Fibroblast of lung (primary cell): ENCODE data around the gene TMEM135. TPM values are rescaled to one million over a fixed set of nuclear protein-coding genes. Genes with fewer than 3 reads are reported as not detected.

Source experiments
- DNase-seq, 2 donors: peaks; one replicate each; pipeline versions ENCODE4 v3.0.0 to v3.0.0-alpha.2; 2010; ENCODE audit warnings: low read depth in 2 of 2
- H2AFZ ChIP-seq: 2 replicates; pipeline ENCODE4 v1.5.1; 2012; ENCODE audit warnings: low read length, control low read depth, inconsistent platforms
- H3K27ac ChIP-seq: 2 replicates; pipeline ENCODE4 v1.5.1; 2011; ENCODE audit warnings: low read length, control low read depth; ENCODE audit not compliant: insufficient read depth
- H3K27me3 ChIP-seq: 2 replicates; pipeline ENCODE4 v1.5.1; 2011; ENCODE audit warnings: mild to moderate bottlenecking, low read length; ENCODE audit not compliant: control insufficient read depth, insufficient read depth
- H3K36me3 ChIP-seq: 2 replicates; pipeline ENCODE4 v1.5.1; 2011; ENCODE audit warnings: low read length; ENCODE audit not compliant: control insufficient read depth, insufficient read depth
- H3K4me1 ChIP-seq: 2 replicates; pipeline ENCODE4 v1.5.1; 2011; ENCODE audit warnings: low read length; ENCODE audit not compliant: control insufficient read depth, insufficient read depth; ENCODE audit errors: extremely low read depth
- H3K4me2 ChIP-seq: 2 replicates; pipeline ENCODE4 v1.5.1; 2011; ENCODE audit warnings: low read length, control low read depth; ENCODE audit not compliant: insufficient read depth; ENCODE audit errors: extremely low read depth
- H3K4me3 ChIP-seq, 4 experiments: fragments of 200-600 bp in 1 of 4; sonication (generic) in 1 of 4; replicated peaks in 1 of 4; 2 replicates each; pipeline ENCODE4 v1.5.1; 2011 to 2016; ENCODE audit warnings: low read length in 4 of 4, low read depth in 3 of 4, mild to moderate bottlenecking in 3 of 4, control low read depth in 2 of 4, inconsistent platforms in 1 of 4, mixed read lengths in 1 of 4; ENCODE audit not compliant: insufficient read depth in 1 of 4; ENCODE audit errors: control extremely low read depth in 1 of 4
- H3K79me2 ChIP-seq: 2 replicates; pipeline ENCODE4 v1.5.1; 2012; ENCODE audit warnings: mild to moderate bottlenecking, low read length, inconsistent platforms; ENCODE audit not compliant: control insufficient read depth, insufficient read depth
- H3K9ac ChIP-seq: 2 replicates; pipeline ENCODE4 v1.5.1; 2011; ENCODE audit warnings: mild to moderate bottlenecking, low read length, control low read depth; ENCODE audit not compliant: insufficient read depth
- H3K9me3 ChIP-seq: 2 replicates; pipeline ENCODE4 v1.5.1; 2012; ENCODE audit warnings: low read depth, low read length; ENCODE audit not compliant: control insufficient read depth, insufficient read depth
- H4K20me1 ChIP-seq: 2 replicates; pipeline ENCODE4 v1.5.1; 2011; ENCODE audit warnings: low read length; ENCODE audit not compliant: control insufficient read depth, insufficient read depth; ENCODE audit errors: extremely low read depth
- CTCF ChIP-seq, 2 donors: IDR thresholded peaks in 1 of 2; conservative IDR thresholded peaks in 1 of 2; 1 replicate in 1 of 2; 2 replicates in 1 of 2; pipeline ENCODE4 v1.5.1; 2011 to 2012; ENCODE audit warnings: low read length in 2 of 2, control low read depth in 1 of 2, inconsistent platforms in 1 of 2, low read depth in 1 of 2, mild to moderate bottlenecking in 1 of 2
- EZH2 ChIP-seq: IDR thresholded peaks from 2 replicates; pipeline ENCODE4 v1.5.1; 2012; ENCODE audit warnings: low read length, control low read depth, mild to moderate bottlenecking; ENCODE audit errors: missing control alignments
- polyA plus RNA-seq, 2 donors: library from polyadenylated mRNA; depleted of rRNA in 1 of 2; stranded (reverse) in 1 of 2; unstranded in 1 of 2; fragments of >200 nt; gene quantifications; 2 replicates each; pipeline ENCODE4 v1.2.1, GENCODE V29; 2011 to 2012; ENCODE audit warnings: missing spikeins in 1 of 2
- total RNA-seq: library from RNA; depleted of rRNA; stranded (reverse); fragments of >200 nt; gene quantifications from 2 replicates; pipeline ENCODE4 v1.2.1, GENCODE V29; 2014

The TMEM135 gene
- total and polyA plus RNA-seq, 2 donors (not counting 1 experiment from before 2014, with no cell fraction given) = 17.3 to 20.6 TPM

GRCh38 chr11:87012673-87013072 is 25.1 kb upstream of the TMEM135 start:
- TF ChIP-seq EZH2 = no peak
- TF ChIP-seq CTCF (conservative IDR thresholded peaks at IDR 0.05 in 1 of 2, IDR thresholded peaks at IDR 0.05 in 1 of 2; ENCODE audit: low read depth in 1 of 2, low read length in 2 of 2) = no peak
- no peaks in the 10 kb centered on the region for H3K9me3 ChIP-seq
- H4K20me1 ChIP-seq = no peaks in the 10 kb centered on the region
- no peaks in the 10 kb centered on the region for H3K27me3 ChIP-seq
- H3K4me2 ChIP-seq = no peak overlapping the region
- H3K9ac ChIP-seq = no peak overlapping the region
- DNase-seq = no peak
- no peaks in the 10 kb centered on the region for H3K4me1 ChIP-seq
- H3K27ac ChIP-seq = no peak overlapping the region
- no peak overlapping the region for H3K4me3 ChIP-seq
- H2AFZ ChIP-seq = no peak overlapping the region
- no peaks in the 10 kb centered on the region for H3K36me3 ChIP-seq
- no peaks in the 10 kb centered on the region for H3K79me2 ChIP-seq

GRCh38 chr11:87013912-87014825 is 23.6 kb upstream of the TMEM135 start:
- Histone ChIP-seq H3K4me1 (no peaks in the 10 kb centered on the region), H3K36me3 (no peaks in the 10 kb centered on the region), H3K9ac (no peak overlapping the region), H3K4me2 (no peak overlapping the region), H3K27me3 (no peaks in the 10 kb centered on the region), H3K4me3 (no peak overlapping the region), H4K20me1 (no peaks in the 10 kb centered on the region), H2AFZ (no peak overlapping the region), H3K79me2 (no peaks in the 10 kb centered on the region), H3K27ac (no peak overlapping the region), H3K9me3 (no peaks in the 10 kb centered on the region)
- TF ChIP-seq EZH2 (no peak), CTCF (conservative IDR thresholded peaks at IDR 0.05 in 1 of 2, IDR thresholded peaks at IDR 0.05 in 1 of 2; ENCODE audit: low read depth in 1 of 2, low read length in 2 of 2) (no peak)
- peak in 1 of 2 donors; percentile 39 for DNase-seq

GRCh38 chr11:87015645-87016044 is 22.1 kb upstream of the TMEM135 start:
- no peak overlapping the region for H3K9ac ChIP-seq
- H3K27me3 ChIP-seq = no peaks in the 10 kb centered on the region
- H3K27ac ChIP-seq = no peak overlapping the region
- H3K4me3 ChIP-seq = no peak overlapping the region
- no peaks in the 10 kb centered on the region for H3K79me2 ChIP-seq
- H3K36me3 ChIP-seq = no peaks in the 10 kb centered on the region
- no peaks in the 10 kb centered on the region for H3K9me3 ChIP-seq
- DNase-seq = no peak
- TF ChIP-seq CTCF (conservative IDR thresholded peaks at IDR 0.05 in 1 of 2, IDR thresholded peaks at IDR 0.05 in 1 of 2; ENCODE audit: low read depth in 1 of 2, low read length in 2 of 2) (no peak), EZH2 (no peak)
- H2AFZ ChIP-seq = no peak overlapping the region
- no peak overlapping the region for H3K4me2 ChIP-seq
- H4K20me1 ChIP-seq = no peaks in the 10 kb centered on the region
- peaks cover 2% of the 10 kb centered on the region for H3K4me1 ChIP-seq
